ENCODE results near the gene CNOT6. TPM values are rescaled to one million over a fixed set of nuclear protein-coding genes. Genes with fewer than 3 reads are reported as not detected.

The CNOT6 gene
- total RNA-seq, 1 experiment from 2014 or later: 59.1 TPM

GRCh38 chr5:180540050-180540694 is 46.0 kb downstream of the CNOT6 start:
- Histone ChIP-seq H3K9me2 (ENCODE audit: insufficient read depth) (no peaks in the 10 kb centered on the region), H4K20me1 (ENCODE audit: insufficient read depth) (0 out of 2 replicates have a peak, but pooled peaks cover under 1% of the 10 kb centered on the region), H3K4me1 (ENCODE audit: control insufficient read depth in 1 of 2, insufficient read depth in 2 of 2, low read length in 2 of 2) (no peaks in the 10 kb centered on the region), H2AFZ (ENCODE audit: low read depth, low read length, poor library complexity, severe bottlenecking) (no peak overlapping the region), H3K27me3 (ENCODE audit: insufficient read depth, low read length) (no peaks in the 10 kb centered on the region), H3K9me3 (ENCODE audit: control insufficient read depth in 1 of 2, insufficient read depth in 1 of 2, low read depth in 1 of 2, low read length in 2 of 2) (no peaks in the 10 kb centered on the region), H3K79me2 (ENCODE audit: insufficient read depth, low read length) (peaks cover 83% of the 10 kb centered on the region), H3K9ac (ENCODE audit: low read length) (no peak overlapping the region), H3K4me2 (ENCODE audit: low read length) (no peak overlapping the region), H3K36me3 (ENCODE audit: control insufficient read depth in 1 of 2, insufficient read depth in 2 of 2, low read length in 2 of 2) (peaks cover 0 to 11% of the 10 kb centered on the region in 2 experiments; a peak in 2 of 4 replicates), H3K27ac (ENCODE audit: low read depth, low read length) (no peak overlapping the region), H3K4me3 (replicated peaks in 1 of 2; ENCODE audit: low read depth in 1 of 2, low read length in 2 of 2) (no peak overlapping the region)
- POLR2A ChIA-PET: no interaction called here
- no peak for ATAC-seq
- intact Hi-C loops (cut with micrococcal nuclease): loop anchor here (1.0 kb wide), 1 partner anchor 9 kb away; no protein-coding TSS in a partner anchor
- DNase-seq (ENCODE audit: low read depth, low spot score): no peak
- TF ChIP-seq POLR2AphosphoS5 (IDR thresholded peaks at IDR 0.05; ENCODE audit: low read depth, low read length): no peak
- no peak for TF ChIP-seq TCF7L2 (IDR thresholded peaks at IDR 0.05; ENCODE audit: borderline replicate concordance, extremely low read depth, insufficient read depth, insufficient read length)
- no peak for TF ChIP-seq ZNF274 (IDR thresholded peaks at IDR 0.05; ENCODE audit: low read depth, low read length)
- TF ChIP-seq EGR1 (IDR thresholded peaks at IDR 0.05; ENCODE audit: low read depth): no peak
- no peak for TF ChIP-seq SIN3A (IDR thresholded peaks at IDR 0.05; ENCODE audit: low read depth)
- TF ChIP-seq RAD21 (IDR thresholded peaks at IDR 0.05; ENCODE audit: low read depth): no peak
- TF ChIP-seq JUND (IDR thresholded peaks at IDR 0.05): no peak
- TF ChIP-seq, protein P1, sequence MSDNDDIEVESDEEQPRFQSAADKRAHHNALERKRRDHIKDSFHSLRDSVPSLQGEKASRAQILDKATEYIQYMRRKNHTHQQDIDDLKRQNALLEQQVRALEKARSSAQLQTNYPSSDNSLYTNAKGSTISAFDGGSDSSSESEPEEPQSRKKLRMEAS (IDR thresholded peaks at IDR 0.05): no peak
- no peak for TF ChIP-seq ZFX (IDR thresholded peaks at IDR 0.05)
- no peak for TF ChIP-seq CBX3 (IDR thresholded peaks at IDR 0.05; ENCODE audit: low read depth)
- TF ChIP-seq SRF (IDR thresholded peaks at IDR 0.05; ENCODE audit: low read depth): no peak
- no peak for TF ChIP-seq YY1 (IDR thresholded peaks at IDR 0.05; ENCODE audit: extremely low read depth, insufficient replicate concordance, low read depth, low read length)
- TF ChIP-seq, protein P2, sequence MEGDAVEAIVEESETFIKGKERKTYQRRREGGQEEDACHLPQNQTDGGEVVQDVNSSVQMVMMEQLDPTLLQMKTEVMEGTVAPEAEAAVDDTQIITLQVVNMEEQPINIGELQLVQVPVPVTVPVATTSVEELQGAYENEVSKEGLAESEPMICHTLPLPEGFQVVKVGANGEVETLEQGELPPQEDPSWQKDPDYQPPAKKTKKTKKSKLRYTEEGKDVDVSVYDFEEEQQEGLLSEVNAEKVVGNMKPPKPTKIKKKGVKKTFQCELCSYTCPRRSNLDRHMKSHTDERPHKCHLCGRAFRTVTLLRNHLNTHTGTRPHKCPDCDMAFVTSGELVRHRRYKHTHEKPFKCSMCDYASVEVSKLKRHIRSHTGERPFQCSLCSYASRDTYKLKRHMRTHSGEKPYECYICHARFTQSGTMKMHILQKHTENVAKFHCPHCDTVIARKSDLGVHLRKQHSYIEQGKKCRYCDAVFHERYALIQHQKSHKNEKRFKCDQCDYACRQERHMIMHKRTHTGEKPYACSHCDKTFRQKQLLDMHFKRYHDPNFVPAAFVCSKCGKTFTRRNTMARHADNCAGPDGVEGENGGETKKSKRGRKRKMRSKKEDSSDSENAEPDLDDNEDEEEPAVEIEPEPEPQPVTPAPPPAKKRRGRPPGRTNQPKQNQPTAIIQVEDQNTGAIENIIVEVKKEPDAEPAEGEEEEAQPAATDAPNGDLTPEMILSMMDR (IDR thresholded peaks at IDR 0.05 in 2 of 3, conservative IDR thresholded peaks at IDR 0.05 in 1 of 3; ENCODE audit: borderline replicate concordance in 1 of 3, insufficient read depth in 1 of 3, low read depth in 2 of 3, low read length in 2 of 3): no peak
- no peak for TF ChIP-seq EZH2 (IDR thresholded peaks at IDR 0.05)
- no peak for TF ChIP-seq FOSL1 (IDR thresholded peaks at IDR 0.05; ENCODE audit: low read depth)
- TF ChIP-seq ATF3 (IDR thresholded peaks at IDR 0.05): no peak
- TF ChIP-seq SP1 (IDR thresholded peaks at IDR 0.05; ENCODE audit: low read depth): no peak
- no peak for TF ChIP-seq EZH2phosphoT487 (IDR thresholded peaks at IDR 0.05; ENCODE audit: borderline replicate concordance)
- no peak for TF ChIP-seq ZBTB33 (IDR thresholded peaks at IDR 0.05; ENCODE audit: extremely low read depth, insufficient replicate concordance, low read length)
- no peak for TF ChIP-seq POLR2A (IDR thresholded peaks at IDR 0.05; ENCODE audit: borderline replicate concordance, extremely low read depth, insufficient read depth, insufficient read length)
- no TSS peak for BruUV-seq (replicated peaks)
- RAD21 ChIA-PET (ENCODE audit: low non-redundant PET in 1 of 2, low total read pairs in 2 of 2, uncharacterized antibody in 2 of 2, unreplicated experiment in 2 of 2): no interaction called here
- CTCF ChIA-PET: no interaction called here

Measured in HCT116 (cell line).